H1 (cell line): ENCODE results near the gene NANOGP8. TPM values are rescaled to one million over a fixed set of nuclear protein-coding genes. Genes with fewer than 3 reads are reported as not detected.

Experiments used
- CTCF ChIA-PET: fragments of 300-600 bp; sonication (Branson Sonifier 250); formaldehyde crosslinking; loops from one replicate; lab custom pipeline; 2021; ENCODE audit not compliant: partially characterized antibody; lab: Charles Lee
- POLR2A ChIA-PET: fragments of 300-600 bp; sonication (Branson Sonifier 250); formaldehyde crosslinking; loops from one replicate; lab custom pipeline; 2021; ENCODE audit warnings: inconsistent platforms; ENCODE audit not compliant: partially characterized antibody; lab: Charles Lee
- DNase-seq, 2 experiments: peaks; one replicate each; pipeline versions ENCODE4 v3.0.0 to v3.0.0-alpha.2; 2010 to 2022; ENCODE audit warnings: low spot score in 2 of 2, low read depth in 1 of 2, mixed read lengths in 1 of 2
- FAIRE-seq: peaks from 2 replicates; lab custom pipeline; 2011; peaks lifted over from hg19 to GRCh38; lab: Jason Lieb, UNC
- H2AFZ ChIP-seq: 2 replicates; pipeline ENCODE4 v1.8.1; 2012; ENCODE audit warnings: low read length, inconsistent platforms
- H2AK5ac ChIP-seq: 2 replicates; pipeline ENCODE4 v1.6.1; 2013; ENCODE audit warnings: low read depth, low read length
- H2BK120ac ChIP-seq: replicated peaks from 2 replicates; pipeline ENCODE3; 2013; ENCODE audit warnings: low read depth, low read length, inconsistent platforms
- H2BK12ac ChIP-seq: 2 replicates; pipeline ENCODE4 v1.6.1; 2013; ENCODE audit warnings: low read depth, low read length
- H2BK15ac ChIP-seq: 2 replicates; pipeline ENCODE4 v1.6.1; 2013; ENCODE audit warnings: low read length
- H2BK20ac ChIP-seq: 2 replicates; pipeline ENCODE4 v1.6.1; 2013; ENCODE audit warnings: low read length
- H2BK5ac ChIP-seq: 2 replicates; pipeline ENCODE4 v1.6.1; 2013; ENCODE audit warnings: low read depth, low read length
- H3K14ac ChIP-seq: 2 replicates; pipeline ENCODE4 v1.6.1; 2013; ENCODE audit warnings: inconsistent platforms; ENCODE audit not compliant: insufficient read length
- H3K18ac ChIP-seq: 2 replicates; pipeline ENCODE4 v1.6.1; 2013; ENCODE audit warnings: low read length; ENCODE audit errors: extremely low read depth
- H3K23ac ChIP-seq: 2 replicates; pipeline ENCODE4 v1.6.1; 2013; ENCODE audit warnings: inconsistent platforms; ENCODE audit not compliant: insufficient read length
- H3K23me2 ChIP-seq: 2 replicates; pipeline ENCODE4 v1.6.1; 2013; ENCODE audit warnings: low read depth, low read length
- H3K27ac ChIP-seq: 2 replicates; pipeline ENCODE4 v1.6.1; 2011; ENCODE audit warnings: low read depth, low read length, inconsistent platforms
- H3K27me3 ChIP-seq, 4 experiments: replicated peaks in 1 of 4; 1 replicate in 1 of 4; 2 replicates in 3 of 4; pipeline versions ENCODE4 v1.6.1 to v1.8.1; 2011 to 2013; ENCODE audit warnings: low read length in 3 of 4, mild to moderate bottlenecking in 3 of 4, inconsistent platforms in 2 of 4, mixed read lengths in 2 of 4, moderate library complexity in 1 of 4; ENCODE audit not compliant: control insufficient read depth in 3 of 4, insufficient read depth in 3 of 4; ENCODE audit errors: extremely low read depth in 1 of 4
- H3K36me3 ChIP-seq, 4 experiments: 2 replicates each; pipeline versions ENCODE4 v1.6.1 to v1.8.1; 2011 to 2013; ENCODE audit warnings: mild to moderate bottlenecking in 4 of 4, low read length in 3 of 4, moderate library complexity in 2 of 4, control low read depth in 1 of 4, inconsistent platforms in 1 of 4; ENCODE audit not compliant: insufficient read depth in 4 of 4, control insufficient read depth in 2 of 4
- H3K4ac ChIP-seq: replicated peaks from 2 replicates; pipeline ENCODE3; 2013; ENCODE audit warnings: low read length, low read depth, mixed read lengths, inconsistent platforms; ENCODE audit not compliant: insufficient read length
- H3K4me1 ChIP-seq, 4 experiments: replicated peaks in 1 of 4; 1 replicate in 1 of 4; 2 replicates in 3 of 4; pipeline versions ENCODE4 v1.6.1 to v1.8.1; 2011 to 2013; ENCODE audit warnings: low read length in 3 of 4, inconsistent platforms in 2 of 4, mixed read lengths in 1 of 4; ENCODE audit not compliant: insufficient read depth in 4 of 4, control insufficient read depth in 3 of 4
- H3K4me2 ChIP-seq, 2 experiments: 2 replicates each; pipeline versions ENCODE4 v1.6.1 to v1.8.1; 2011 to 2013; ENCODE audit warnings: low read depth in 2 of 2, low read length in 2 of 2, control low read depth in 1 of 2, inconsistent platforms in 1 of 2, mild to moderate bottlenecking in 1 of 2; ENCODE audit not compliant: insufficient read depth in 1 of 2
- H3K4me3 ChIP-seq, 4 experiments: fragments of 200-600, 300-600 bp in 1 of 4; sonication (generic), shearing (Covaris generic), sonication (Bioruptor Twin) in 1 of 4; 2 replicates each; pipeline versions ENCODE4 v1.5.1 to v1.8.1; 2011 to 2016; ENCODE audit warnings: low read length in 4 of 4, low read depth in 3 of 4, control low read depth in 2 of 4, inconsistent platforms in 2 of 4, mild to moderate bottlenecking in 2 of 4, mixed read lengths in 1 of 4, moderate library complexity in 1 of 4; ENCODE audit not compliant: insufficient read depth in 2 of 4; ENCODE audit errors: extremely low read depth in 1 of 4
- H3K56ac ChIP-seq: replicated peaks from 2 replicates; pipeline ENCODE3; 2013; ENCODE audit warnings: low read depth, mild to moderate bottlenecking, mixed read lengths, low read length, inconsistent platforms; ENCODE audit not compliant: insufficient read length
- H3K79me1 ChIP-seq: 2 replicates; pipeline ENCODE4 v1.6.1; 2013; ENCODE audit warnings: low read depth, low read length, control low read depth
- H3K79me2 ChIP-seq, 2 experiments: 2 replicates each; pipeline versions ENCODE4 v1.6.1 to v1.8.1; 2012 to 2013; ENCODE audit warnings: low read length in 2 of 2, mild to moderate bottlenecking in 2 of 2, inconsistent platforms in 1 of 2; ENCODE audit not compliant: insufficient read depth in 2 of 2, control insufficient read depth in 1 of 2
- H3K9ac ChIP-seq, 4 experiments: replicated peaks in 1 of 4; 1 replicate in 1 of 4; 2 replicates in 3 of 4; pipeline versions ENCODE4 v1.6.1 to v1.8.1; 2011 to 2013; ENCODE audit warnings: low read depth in 3 of 4, low read length in 3 of 4, control low read depth in 2 of 4, mild to moderate bottlenecking in 2 of 4, moderate library complexity in 2 of 4, inconsistent platforms in 1 of 4; ENCODE audit errors: extremely low read depth in 1 of 4
- H3K9me3 ChIP-seq, 2 experiments: 2 replicates each; pipeline versions ENCODE4 v1.6.1 to v1.8.1; 2012 to 2013; ENCODE audit warnings: mild to moderate bottlenecking in 2 of 2, moderate library complexity in 2 of 2, control low read depth in 1 of 2, inconsistent platforms in 1 of 2, low read depth in 1 of 2, low read length in 1 of 2, mixed read lengths in 1 of 2; ENCODE audit not compliant: insufficient read depth in 2 of 2
- H4K20me1 ChIP-seq, 2 experiments: replicated peaks in 1 of 2; 2 replicates each; pipeline versions ENCODE3 to v1.8.1; 2011 to 2013; ENCODE audit warnings: inconsistent platforms in 2 of 2, low read length in 2 of 2, mild to moderate bottlenecking in 1 of 2; ENCODE audit not compliant: insufficient read depth in 2 of 2, control insufficient read depth in 1 of 2
- H4K5ac ChIP-seq: 2 replicates; pipeline ENCODE4 v1.6.1; 2013; ENCODE audit warnings: low read length, low read depth, mixed read lengths, inconsistent platforms; ENCODE audit not compliant: insufficient read length
- H4K8ac ChIP-seq: 2 replicates; pipeline ENCODE4 v1.8.0; 2013; ENCODE audit warnings: mild to moderate bottlenecking, moderate library complexity, low read length, inconsistent platforms; ENCODE audit not compliant: insufficient read depth; ENCODE audit errors: extremely low read depth
- H4K91ac ChIP-seq: replicated peaks from 2 replicates; pipeline ENCODE3; 2013; ENCODE audit warnings: low read length, mixed read lengths, inconsistent platforms; ENCODE audit not compliant: insufficient read length
- ATF2 ChIP-seq: IDR thresholded peaks from 2 replicates; pipeline ENCODE4 v1.6.1; 2012; ENCODE audit warnings: low read length, inconsistent platforms
- E2F6 ChIP-seq: IDR thresholded peaks from 2 replicates; pipeline ENCODE4 v1.6.1; 2012; ENCODE audit warnings: inconsistent platforms
- polyA plus RNA-seq, 7 experiments: library from polyadenylated mRNA; depleted of rRNA in 3 of 7; stranded (reverse) in 5 of 7; unstranded in 2 of 7; fragments of >200 nt in 5 of 7; fragments of 200-250 nt in 2 of 7; gene quantifications; 1 replicate in 5 of 7; 2 replicates in 1 of 7; 4 replicates in 1 of 7; pipeline versions ENCODE4 v1.2.1 to v1.2.3, GENCODE V29; 2011 to 2013; ENCODE audit warnings: missing spikeins in 2 of 7, mixed read lengths in 2 of 7
- total RNA-seq: library from RNA; stranded (reverse); fragmentation: NEBNext Ultra II Directional; extraction: Animal tissue kit (Norgen Biotek cat#: 25700); gene quantifications from 2 replicates; pipeline ENCODE4 v1.2.1, GENCODE V29; 2021

NANOGP8 gene
- total and polyA plus RNA-seq, 2 of the 8 experiments (the other 6 are each of a cell fraction or from before 2014, with no cell fraction given): 23.3 to 40.6 TPM

- H3K4me1 ChIP-seq: no peaks in the 10 kb centered on the region
- H2BK5ac ChIP-seq: no peak overlapping the region
- no peak overlapping the region for H2BK15ac ChIP-seq
- POLR2A ChIA-PET: no interaction called here
- H3K4me3 ChIP-seq: no peak overlapping the region
- no peak for FAIRE-seq
- no peak overlapping the region for H3K27ac ChIP-seq
- no peaks in the 10 kb centered on the region for H3K79me2 ChIP-seq
- no peak overlapping the region for H3K14ac ChIP-seq
- no peaks in the 10 kb centered on the region; a peak in 1 of 4 replicates for H3K9me3 ChIP-seq
- H3K27me3 ChIP-seq: no peaks in the 10 kb centered on the region
- no peak overlapping the region for H4K91ac ChIP-seq
- H4K20me1 ChIP-seq: no peaks in the 10 kb centered on the region
- H2BK12ac ChIP-seq: no peak overlapping the region
- no peak overlapping the region for H3K9ac ChIP-seq
- no peak overlapping the region for H4K8ac ChIP-seq
- no peak overlapping the region for H3K23ac ChIP-seq
- no peaks in the 10 kb centered on the region for H3K23me2 ChIP-seq
- no peak for TF ChIP-seq E2F6
- no peak for TF ChIP-seq ATF2
- TF ChIP-seq, all 59 proteins: peak for 0
- Histone ChIP-seq H3K18ac (no peak overlapping the region), H3K56ac (no peak overlapping the region), H3K4me2 (no peak overlapping the region), H3K36me3 (no peaks in the 10 kb centered on the region), H2AK5ac (no peak overlapping the region), H2AFZ (no peak overlapping the region), H3K4ac (no peak overlapping the region), H4K5ac (no peak overlapping the region), H2BK20ac (no peak overlapping the region), H2BK120ac (no peak overlapping the region), H3K79me1 (no peaks in the 10 kb centered on the region)
- DNase-seq: no peak
- CTCF ChIA-PET: no interaction called here
Measured at GRCh38 chr15:35047996-35048395, 37.1 kb downstream of the NANOGP8 start.
